Fibroblast of mammary gland (primary cell): ENCODE results near the gene KIAA1671.

Experiments
- DNase-seq: peaks from one replicate; pipeline ENCODE4 v3.0.0-alpha.2; 2010; ENCODE audit warnings: low read depth
- H3K4me3 ChIP-seq: 2 replicates; pipeline ENCODE4 v1.5.1; 2011; ENCODE audit warnings: low read depth, mild to moderate bottlenecking, low read length, moderate library complexity; ENCODE audit not compliant: control insufficient read depth
- TF ChIP-seq, protein P1 (sequence below): conservative IDR thresholded peaks from 2 replicates; pipeline ENCODE4 v1.5.1; 2011; ENCODE audit warnings: low read depth, low read length, inconsistent platforms; ENCODE audit not compliant: control insufficient read depth, insufficient read depth

Gene KIAA1671

GRCh38 chr22:25083056-25083806, 130.7 kb downstream of the KIAA1671 start:
- no peak for DNase-seq
- no peak overlapping the region for H3K4me3 ChIP-seq
- TF ChIP-seq, protein P1, sequence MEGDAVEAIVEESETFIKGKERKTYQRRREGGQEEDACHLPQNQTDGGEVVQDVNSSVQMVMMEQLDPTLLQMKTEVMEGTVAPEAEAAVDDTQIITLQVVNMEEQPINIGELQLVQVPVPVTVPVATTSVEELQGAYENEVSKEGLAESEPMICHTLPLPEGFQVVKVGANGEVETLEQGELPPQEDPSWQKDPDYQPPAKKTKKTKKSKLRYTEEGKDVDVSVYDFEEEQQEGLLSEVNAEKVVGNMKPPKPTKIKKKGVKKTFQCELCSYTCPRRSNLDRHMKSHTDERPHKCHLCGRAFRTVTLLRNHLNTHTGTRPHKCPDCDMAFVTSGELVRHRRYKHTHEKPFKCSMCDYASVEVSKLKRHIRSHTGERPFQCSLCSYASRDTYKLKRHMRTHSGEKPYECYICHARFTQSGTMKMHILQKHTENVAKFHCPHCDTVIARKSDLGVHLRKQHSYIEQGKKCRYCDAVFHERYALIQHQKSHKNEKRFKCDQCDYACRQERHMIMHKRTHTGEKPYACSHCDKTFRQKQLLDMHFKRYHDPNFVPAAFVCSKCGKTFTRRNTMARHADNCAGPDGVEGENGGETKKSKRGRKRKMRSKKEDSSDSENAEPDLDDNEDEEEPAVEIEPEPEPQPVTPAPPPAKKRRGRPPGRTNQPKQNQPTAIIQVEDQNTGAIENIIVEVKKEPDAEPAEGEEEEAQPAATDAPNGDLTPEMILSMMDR: no peak

DNA sequence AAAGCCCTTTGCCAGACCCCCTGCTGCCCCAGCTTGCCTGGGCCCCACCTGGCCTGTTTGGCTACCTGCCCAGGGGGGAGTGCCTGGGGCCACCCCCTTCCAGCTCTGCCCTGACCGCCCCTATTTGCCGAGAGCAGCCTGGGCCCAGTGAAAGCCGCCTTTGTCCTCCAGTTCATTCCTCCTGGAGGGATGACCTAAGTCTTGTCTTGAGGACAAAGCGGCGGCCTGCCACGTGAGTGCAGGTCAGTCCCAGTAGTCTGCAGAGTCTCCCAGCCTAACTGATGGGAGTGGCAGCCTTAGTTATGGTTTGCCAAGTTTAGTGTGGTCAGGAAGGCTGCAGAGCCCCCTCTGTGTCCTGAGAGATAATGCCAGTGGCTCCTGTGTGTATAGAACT, 131.3 kb downstream of the KIAA1671 start:
- TF ChIP-seq, protein P1: no peak

GRCh38 chr22:25084405-25085107, 132.0 kb downstream of the KIAA1671 start:
- TF ChIP-seq, protein P1: no peak
- H3K4me3 ChIP-seq: no peak overlapping the region
- no peak for DNase-seq

More for the DNA sequence above, 131.3 kb downstream of the KIAA1671 start:
- no peak for DNase-seq
- no peak overlapping the region for H3K4me3 ChIP-seq

DNA sequence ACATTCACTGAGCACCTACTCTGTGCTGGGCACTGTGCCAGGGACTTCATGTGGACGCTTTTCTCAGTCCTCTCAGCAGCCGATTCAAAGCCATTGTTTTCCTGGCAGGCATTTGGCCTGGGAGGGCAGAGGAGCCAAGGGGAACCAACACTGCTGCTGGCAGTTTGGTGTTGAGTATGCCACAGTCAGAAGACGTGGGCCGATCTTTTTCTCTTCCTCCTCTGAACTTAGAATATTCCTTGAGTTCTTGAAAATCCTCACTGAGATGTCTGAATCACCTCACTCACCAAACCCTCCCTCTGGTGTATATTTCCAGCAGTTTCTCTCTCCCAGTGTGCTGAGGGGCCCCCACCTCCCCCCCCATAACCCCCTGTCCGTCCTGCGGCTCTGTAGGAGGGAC, 132.6 kb downstream of the KIAA1671 start:
- no peak overlapping the region for H3K4me3 ChIP-seq
- TF ChIP-seq, protein P1: no peak
- no peak for DNase-seq

GRCh38 chr22:25085930-25086901, 133.7 kb downstream of the KIAA1671 start:
- no peak for DNase-seq
- no peak overlapping the region for H3K4me3 ChIP-seq
- TF ChIP-seq, protein P1: no peak

DNA sequence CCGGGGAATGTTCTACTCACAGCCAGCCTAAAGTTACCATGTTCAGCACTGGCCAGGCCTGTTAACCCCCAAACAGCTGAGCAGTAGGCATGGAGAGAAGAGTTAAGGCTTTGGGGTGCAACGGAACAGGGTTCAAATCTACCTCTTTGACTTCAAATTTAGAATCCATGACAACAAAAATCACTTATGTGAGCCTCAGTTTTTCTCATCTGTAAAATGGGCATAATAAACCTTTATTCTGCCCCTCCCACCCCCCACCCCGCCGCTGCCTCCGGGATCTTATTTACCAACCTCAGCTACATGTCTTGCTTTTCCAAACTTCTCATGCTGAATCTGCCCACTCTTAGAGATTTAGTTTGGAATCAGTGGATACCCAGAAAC, 134.4 kb downstream of the KIAA1671 start:
- H3K4me3 ChIP-seq: no peak overlapping the region
- no peak for DNase-seq
- TF ChIP-seq, protein P1: no peak
